HG02571 (cell line): ENCODE measurements around the gene TMEM119.
"Not testable (repeated sequence)": the region's sequence is repeated elsewhere in the genome, so short reads cannot be mapped to it uniquely, and the experiment has no call there.

Experiments
- ATAC-seq: cut with Tn5 transposase; IDR thresholded peaks from one replicate; pipeline ENCODE4 v1.9.1; 2021; ENCODE audit warnings: mild to moderate bottlenecking, moderate library complexity; ENCODE audit not compliant: unreplicated experiment

Gene TMEM119

GRCh38 chr12:108568338-108569154 is 29.3 kb downstream of the TMEM119 start:
- ATAC-seq, result peak; percentile 71

- no peak for ATAC-seq
These were observed 30.2 kb downstream of the TMEM119 start for GRCh38 chr12:108567406-108568337.

GRCh38 chr12:108566452-108566851 is 31.4 kb downstream of the TMEM119 start:
- no peak for ATAC-seq

- no peak for ATAC-seq
These were observed 31.9 kb downstream of the TMEM119 start for GRCh38 chr12:108565976-108566375.

- no peak for ATAC-seq
These were observed 32.7 kb downstream of the TMEM119 start for GRCh38 chr12:108565146-108565545.

GRCh38 chr12:108564724-108565123 is 33.2 kb downstream of the TMEM119 start:
- ATAC-seq, result no peak

GRCh38 chr12:108563804-108564151 is 34.1 kb downstream of the TMEM119 start:
- no peak for ATAC-seq

GRCh38 chr12:108563136-108563803 is 34.6 kb downstream of the TMEM119 start:
- ATAC-seq, result peak; percentile 32

- ATAC-seq, result peak; percentile 60
These were observed 35.3 kb downstream of the TMEM119 start, which contains the start of gene ISCU for GRCh38 chr12:108562348-108563135. ISCU (plus strand) TSS chr12:108562596; CDS start chr12:108562623, 27 bp downstream.

- ATAC-seq, result no peak
These were observed 36.0 kb downstream of the TMEM119 start for GRCh38 chr12:108561852-108562347.

- ATAC-seq, result peak; percentile 37
These were observed 36.8 kb downstream of the TMEM119 start, which contains the start of gene SART3 for GRCh38 chr12:108560752-108561719. SART3 (minus strand) TSS chr12:108561173; CDS start chr12:108561154, 19 bp downstream.

- ATAC-seq, result no peak
These were observed 37.6 kb downstream of the TMEM119 start for GRCh38 chr12:108560321-108560721.

- no peak for ATAC-seq
These were observed 38.1 kb downstream of the TMEM119 start for GRCh38 chr12:108559748-108560147.

- no peak for ATAC-seq
These were observed 38.8 kb downstream of the TMEM119 start for GRCh38 chr12:108559007-108559655.

GRCh38 chr12:108555383-108555782 is 42.5 kb downstream of the TMEM119 start:
- ATAC-seq, result not testable (repeated sequence)

- ATAC-seq, result no peak
These were observed 44.1 kb downstream of the TMEM119 start for GRCh38 chr12:108553799-108554198.

- ATAC-seq, result no peak
These were observed 46.3 kb downstream of the TMEM119 start for GRCh38 chr12:108551535-108551934.

- ATAC-seq, result no peak
These were observed 48.8 kb downstream of the TMEM119 start for GRCh38 chr12:108548954-108549521.
